HG03196 (cell line): ENCODE data around the gene MMAB.

ENCODE experiments used
- ATAC-seq: cut with Tn5 transposase; IDR thresholded peaks from one replicate; pipeline ENCODE4 v1.9.1; 2021; ENCODE audit not compliant: unreplicated experiment

The MMAB gene

DNA sequence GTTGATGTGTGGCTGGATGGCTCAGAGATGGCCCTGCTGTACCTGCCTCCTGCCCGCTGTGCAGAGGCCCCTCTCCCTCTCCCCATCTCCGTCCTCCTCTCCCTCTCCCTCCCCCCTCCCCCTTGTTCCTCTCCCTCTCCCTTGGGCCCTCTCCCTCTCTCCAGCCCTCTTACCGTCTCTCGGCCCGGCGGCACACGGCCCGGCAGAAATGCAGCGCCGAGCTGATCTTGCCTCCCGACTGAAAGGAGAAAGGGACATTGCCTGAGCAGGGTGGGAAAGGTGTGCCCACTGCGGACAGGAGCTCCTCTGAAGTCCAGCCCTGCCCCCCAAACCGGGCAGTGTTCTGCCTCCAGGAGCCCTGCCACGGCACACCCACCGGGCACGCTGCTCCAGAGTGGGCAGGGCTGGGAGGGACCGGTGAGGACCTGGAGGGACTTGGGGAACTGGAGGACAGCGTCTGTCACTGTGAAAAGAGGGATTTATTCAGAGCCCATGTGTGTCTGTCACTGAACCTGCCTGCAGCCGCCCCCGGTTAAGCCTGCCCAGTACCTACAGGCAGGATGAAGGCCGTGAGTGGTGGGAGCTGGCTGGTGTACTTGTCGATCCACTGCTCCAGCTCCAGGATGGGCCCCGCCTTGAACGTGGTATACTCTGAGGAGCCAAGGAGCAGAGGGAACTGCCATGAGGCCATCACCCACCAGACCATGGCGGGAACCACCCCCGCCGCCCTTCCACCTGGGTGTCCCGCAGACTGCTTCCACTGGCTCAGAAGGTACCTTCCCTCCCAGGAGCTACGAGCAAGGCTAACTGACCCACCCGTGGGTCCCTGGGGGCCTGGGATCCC lies 12.2 kb downstream of the MMAB start:
- no peak for ATAC-seq

DNA sequence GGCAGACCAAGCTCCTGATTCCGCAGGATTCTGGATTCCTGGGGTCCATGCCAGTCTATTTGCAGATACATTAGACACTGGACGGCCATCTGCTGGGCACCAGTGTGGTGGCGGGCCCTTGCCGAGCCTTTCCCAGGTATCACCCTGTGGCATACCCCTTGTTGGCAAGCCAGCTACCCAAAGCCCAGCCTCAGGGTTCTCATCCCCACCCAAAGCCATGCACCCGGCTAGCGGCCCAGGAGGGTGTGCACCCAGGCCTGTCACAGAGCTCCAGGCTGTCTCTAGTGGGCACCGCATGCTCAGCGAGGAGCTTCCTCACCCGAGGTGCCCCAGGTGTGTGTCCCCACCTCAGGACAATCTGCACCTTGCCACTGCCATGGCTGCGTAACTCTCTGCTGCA lies 13.7 kb downstream of the MMAB start:
- no peak for ATAC-seq

DNA sequence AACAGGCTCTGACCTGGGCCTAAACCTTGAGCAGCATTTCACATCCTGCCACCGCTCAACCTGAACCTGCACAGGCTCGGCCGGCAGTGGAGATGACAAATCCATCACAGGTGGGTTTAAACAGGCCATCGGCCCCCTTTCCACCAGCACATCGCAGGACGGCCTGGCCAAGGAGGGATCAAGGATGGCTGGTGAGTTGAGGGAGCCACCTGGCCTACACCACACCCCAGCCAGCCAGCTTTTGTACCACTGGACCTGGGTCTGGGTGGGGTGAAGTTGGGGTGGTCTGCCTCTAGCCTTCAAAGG lies 14.2 kb downstream of the MMAB start:
- ATAC-seq: no peak

GRCh38 chr12:109558374-109559199 lies 14.7 kb downstream of the MMAB start:
- ATAC-seq: no peak

GRCh38 chr12:109557805-109558204 lies 15.5 kb downstream of the MMAB start:
- no peak for ATAC-seq

DNA sequence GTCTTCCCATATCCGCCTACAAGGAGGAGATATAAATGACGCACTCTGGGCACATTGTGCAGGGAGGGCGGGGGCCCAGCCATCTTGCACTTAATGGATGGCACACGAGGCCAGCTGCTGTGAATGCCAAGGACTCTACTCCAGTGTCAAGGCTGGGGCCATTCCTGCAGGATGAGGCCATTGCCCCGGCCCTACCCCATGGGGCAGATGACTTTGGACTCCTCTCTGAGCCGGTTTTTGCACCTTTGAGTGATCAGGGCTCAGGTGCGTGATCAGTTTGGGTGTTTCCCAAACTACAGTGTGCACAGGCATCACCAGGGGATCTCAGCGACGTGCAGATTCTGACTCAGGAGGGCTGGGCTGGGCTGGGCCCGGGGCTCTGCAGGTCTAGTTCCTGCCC lies 16.1 kb downstream of the MMAB start:
- no peak for ATAC-seq

- no peak for ATAC-seq
Observed at GRCh38 chr12:109555431-109556315, 17.6 kb downstream of the MMAB start.

DNA sequence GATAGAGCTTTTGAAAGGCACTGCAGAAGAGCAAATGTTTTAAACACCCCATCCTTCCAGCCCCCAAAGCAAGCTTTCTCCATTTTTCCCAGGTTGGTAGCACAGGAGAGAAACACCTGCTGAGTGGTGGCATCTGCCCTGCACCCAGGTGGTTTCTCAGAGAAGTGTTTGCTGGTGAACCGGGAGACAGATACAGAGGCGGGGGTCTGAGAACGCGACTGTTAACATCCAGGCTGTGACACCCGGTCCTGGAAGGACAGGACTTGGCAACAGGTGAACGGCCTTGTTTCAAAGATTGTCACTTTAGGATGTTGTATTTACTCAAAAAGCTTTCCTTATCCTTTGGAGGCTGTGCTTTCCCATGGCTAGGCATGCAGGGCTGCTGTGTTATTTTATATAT lies 18.5 kb downstream of the MMAB start:
- no peak for ATAC-seq

- no peak for ATAC-seq
Observed at GRCh38 chr12:109553906-109554500, 19.3 kb downstream of the MMAB start.

- no peak for ATAC-seq
Observed at GRCh38 chr12:109553483-109553882, 19.8 kb downstream of the MMAB start.

DNA sequence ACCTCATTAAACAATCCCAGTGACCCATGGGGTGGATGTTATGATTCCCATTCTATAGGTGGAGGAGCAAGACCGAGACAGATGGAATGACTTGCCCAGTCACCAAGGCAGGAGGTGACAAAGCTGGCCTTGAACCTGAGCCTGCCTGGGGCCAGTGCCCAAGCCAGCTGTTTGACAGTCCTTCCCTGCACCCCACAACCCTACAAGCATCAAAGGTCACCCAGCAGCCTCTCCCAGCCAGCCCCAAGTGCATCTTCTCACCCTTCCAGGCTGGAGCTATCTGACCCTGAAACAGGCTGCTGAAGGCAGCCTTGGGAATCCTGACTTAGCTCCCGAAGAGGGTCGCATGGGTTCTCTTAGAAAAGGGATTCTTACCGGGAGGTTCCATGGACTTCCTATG lies 20.3 kb downstream of the MMAB start:
- ATAC-seq: no peak

DNA sequence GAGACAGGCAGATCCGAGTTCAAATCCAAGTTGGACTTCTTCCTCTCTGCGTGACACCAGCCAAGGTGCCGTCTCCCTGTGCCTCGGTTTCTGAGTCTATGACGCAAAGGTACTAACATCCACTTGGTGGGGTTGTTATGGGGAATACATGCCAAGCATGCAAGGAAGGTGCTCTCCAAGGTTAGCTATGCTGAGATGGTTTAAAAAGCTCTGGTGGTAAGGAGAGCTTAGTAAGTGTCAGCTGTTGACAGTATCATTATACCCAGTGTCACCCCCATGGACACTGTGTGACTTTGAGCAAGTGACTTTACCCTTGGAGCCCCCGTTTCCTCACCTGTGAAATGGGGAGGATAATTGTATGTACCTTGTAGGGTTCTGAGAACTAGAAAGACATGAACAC lies 22.2 kb downstream of the MMAB start:
- no peak for ATAC-seq

- ATAC-seq: no peak
Observed at GRCh38 chr12:109550281-109550680, 23.0 kb downstream of the MMAB start.

- no peak for ATAC-seq
Observed at GRCh38 chr12:109549613-109550270, 23.6 kb downstream of the MMAB start.

GRCh38 chr12:109548258-109548657 lies 25.0 kb downstream of the MMAB start:
- no peak for ATAC-seq

GRCh38 chr12:109547286-109547685 lies 26.0 kb downstream of the MMAB start:
- no peak for ATAC-seq

GRCh38 chr12:109545826-109546225 lies 27.5 kb downstream of the MMAB start:
- ATAC-seq: no peak

DNA sequence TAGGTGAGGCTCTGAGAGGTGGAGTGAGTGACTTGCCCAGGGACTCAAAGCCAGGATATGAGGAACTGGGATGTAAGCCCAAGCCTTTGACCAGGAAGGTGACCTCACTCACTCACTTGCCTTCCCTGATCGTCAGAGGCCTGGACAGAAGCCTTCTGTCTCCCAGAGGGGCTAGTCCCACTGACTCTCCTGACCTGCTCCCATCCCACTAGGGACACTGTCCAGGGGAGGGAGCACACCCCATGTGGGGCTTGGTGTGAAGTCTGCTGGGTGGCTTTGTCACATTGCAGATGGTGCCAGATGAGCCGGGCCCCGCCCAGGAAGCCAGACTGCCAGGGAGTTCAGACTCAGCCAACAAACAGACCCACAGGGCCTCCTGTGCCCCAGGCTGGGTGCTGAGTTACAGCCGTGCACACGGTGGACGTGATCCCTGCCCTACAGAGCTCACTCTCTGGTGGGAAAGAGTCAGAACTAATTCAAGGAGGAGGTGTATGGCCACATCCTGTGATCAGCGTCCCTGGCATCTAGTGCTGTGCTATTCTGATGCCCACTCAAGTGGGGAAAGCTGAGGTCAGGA lies 28.3 kb downstream of the MMAB start:
- no peak for ATAC-seq

DNA sequence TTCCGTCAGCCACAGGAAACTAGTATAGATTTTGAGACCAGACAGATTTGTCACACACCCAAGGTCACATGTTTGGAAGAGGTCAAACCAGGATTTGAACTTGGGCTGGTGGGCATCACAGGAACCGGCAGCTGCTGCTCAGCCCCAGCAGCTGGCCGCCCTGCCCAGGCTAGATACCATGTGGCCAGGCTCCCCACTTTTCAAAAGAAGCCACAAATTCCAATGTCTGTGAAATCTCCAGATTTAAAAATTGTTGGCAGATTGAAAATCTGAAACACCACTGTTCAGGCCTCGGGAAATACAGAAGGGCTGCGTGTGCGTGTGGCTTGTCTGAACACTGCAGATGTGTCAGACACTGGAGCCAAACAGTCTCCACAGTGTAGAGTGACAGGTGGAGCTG lies 30.4 kb downstream of the MMAB start:
- ATAC-seq: no peak

DNA sequence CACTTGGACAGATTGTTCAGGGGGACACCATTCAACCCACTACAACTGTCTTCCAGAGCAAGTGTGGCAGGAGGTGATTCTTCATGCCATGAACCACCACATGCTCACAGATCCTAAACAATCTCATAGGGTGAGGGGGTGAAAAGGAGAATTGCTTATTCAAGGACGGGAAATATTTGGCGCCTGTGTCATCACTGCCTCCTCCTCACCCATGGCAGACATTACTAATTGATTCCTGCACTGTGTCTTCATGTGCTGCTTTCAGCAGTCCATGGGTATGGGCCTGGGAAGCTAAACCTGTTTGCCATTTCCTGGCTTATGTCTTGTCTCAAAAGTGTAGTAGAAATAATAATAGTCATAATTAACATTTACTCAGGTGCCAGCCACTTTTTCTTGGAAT lies 31.3 kb downstream of the MMAB start:
- ATAC-seq: no peak
